K562 (cell line): ENCODE results near the gene TLN1. TPM values are rescaled to one million over a fixed set of nuclear protein-coding genes. Genes with fewer than 3 reads are reported as not detected.
A peak's percentile ranks its signal among the peaks of the same experiment; 100 is the strongest.

Source experiments
- ATAC-seq: fragments of 200-7000 bp; cut with Tn5 transposase; 3 replicates; pipeline ENCODE4 v1.9.1; 2020; ENCODE audit warnings: moderate library complexity
- BruUV-seq: library from RNA; stranded (reverse); fragments of 400-500 nt; replicated peaks from 2 replicates; lab custom pipeline; 2021; lab: Mats Ljungman, UMichigan
- CTCF ChIA-PET: fragments of 300-600 bp; formaldehyde crosslinking; extraction: SDS; loops from one replicate; lab custom pipeline; 2021; ENCODE audit warnings: low intra/inter-chr PET ratio; lab: Yijun Ruan, JAX
- POLR2A ChIA-PET: fragments of 300-600, 350-650 bp; sonication (Branson Sonifier 250); formaldehyde crosslinking; extraction: SDS; loops from one replicate; lab custom pipeline; 2021; ENCODE audit warnings: antibody characterized with exemption, inconsistent platforms; lab: Yijun Ruan, JAX
- DNase-seq, 4 experiments: peaks; one replicate each; pipeline versions ENCODE4 v3.0.0 to v3.0.0-alpha.2; 2011 to 2018; ENCODE audit warnings: low spot score in 3 of 4, mixed read lengths in 3 of 4; ENCODE audit errors: extremely low read depth in 1 of 4
- FAIRE-seq: peaks from 2 replicates; lab custom pipeline; 2011; peaks lifted over from hg19 to GRCh38; lab: Jason Lieb, UNC
- H2AFZ ChIP-seq: 2 replicates; pipeline ENCODE4 v1.6.0; 2011; ENCODE audit warnings: low read depth, low read length, control low read depth, inconsistent platforms
- H3K27ac ChIP-seq: fragments of 200-600 bp; 3 replicates; pipeline ENCODE4 v1.8.0; 2011; ENCODE audit warnings: low read depth, mild to moderate bottlenecking, control low read depth, inconsistent platforms, low read length, moderate library complexity, mixed read lengths; ENCODE audit errors: extremely low read depth
- H3K27me3 ChIP-seq, 2 experiments: fragments of 300-600 bp in 1 of 2; 2 replicates in 1 of 2; 3 replicates in 1 of 2; pipeline versions ENCODE4 v1.6.0 to v1.8.0; 2011; ENCODE audit warnings: inconsistent platforms in 2 of 2, low read length in 2 of 2, mild to moderate bottlenecking in 1 of 2, mixed read lengths in 1 of 2, moderate library complexity in 1 of 2; ENCODE audit not compliant: control insufficient read depth in 2 of 2, insufficient read depth in 2 of 2
- H3K36me3 ChIP-seq: fragments of 300-600 bp; 3 replicates; pipeline ENCODE4 v1.8.0; 2011; ENCODE audit warnings: mild to moderate bottlenecking, low read length, inconsistent platforms; ENCODE audit not compliant: control insufficient read depth, insufficient read depth
- H3K4me1 ChIP-seq, 2 experiments: fragments of 200-600 bp in 1 of 2; replicated peaks in 1 of 2; 2 replicates in 1 of 2; 3 replicates in 1 of 2; pipeline versions ENCODE4 v1.5.1 to v1.8.0; 2011; ENCODE audit warnings: inconsistent platforms in 2 of 2, low read length in 2 of 2, mild to moderate bottlenecking in 1 of 2, mixed read lengths in 1 of 2, moderate library complexity in 1 of 2; ENCODE audit not compliant: control insufficient read depth in 2 of 2, insufficient read depth in 2 of 2
- H3K4me2 ChIP-seq: 2 replicates; pipeline ENCODE4 v1.6.1; 2011; ENCODE audit warnings: low read length, control low read depth, inconsistent platforms, mixed read lengths; ENCODE audit not compliant: insufficient read depth
- H3K4me3 ChIP-seq: fragments of 200-600 bp; sonication (generic), shearing (Covaris generic); 2 replicates; pipeline ENCODE4 v1.5.1; 2016; ENCODE audit warnings: control low read depth, inconsistent platforms
- H3K79me2 ChIP-seq: fragments of 200-600 bp; 3 replicates; pipeline ENCODE4 v1.8.0; 2011; ENCODE audit warnings: low read length, inconsistent platforms; ENCODE audit not compliant: control insufficient read depth, insufficient read depth
- H3K9ac ChIP-seq, 2 experiments: 2 replicates each; pipeline versions ENCODE4 v1.6.0 to v1.6.1; 2011; ENCODE audit warnings: low read depth in 2 of 2, low read length in 2 of 2, control low read depth in 1 of 2, inconsistent platforms in 1 of 2, mild to moderate bottlenecking in 1 of 2, mixed read lengths in 1 of 2; ENCODE audit not compliant: insufficient read depth in 1 of 2
- H3K9me1 ChIP-seq: one replicate; pipeline ENCODE4 v1.6.0; 2011; ENCODE audit warnings: inconsistent platforms, mild to moderate bottlenecking, low read length, moderate library complexity; ENCODE audit not compliant: control insufficient read depth, insufficient read depth
- H3K9me3 ChIP-seq: replicated peaks from 2 replicates; pipeline ENCODE4 v1.5.1; 2011; ENCODE audit warnings: low read depth, low read length, inconsistent platforms; ENCODE audit not compliant: control insufficient read depth, insufficient read depth
- H4K20me1 ChIP-seq: replicated peaks from 2 replicates; pipeline ENCODE4 v1.6.1; 2011; ENCODE audit warnings: low read length, inconsistent platforms, mixed read lengths; ENCODE audit not compliant: control insufficient read depth, insufficient read depth
- AFF1 ChIP-seq, 2 experiments: fragments of 450-650 bp; IDR thresholded peaks; 2 replicates each; pipeline ENCODE4 v1.6.1; 2018; ENCODE audit warnings: mild to moderate bottlenecking in 2 of 2, low read depth in 1 of 2; ENCODE audit not compliant: partially characterized antibody in 2 of 2
- C11orf30 ChIP-seq: fragments of 450-650 bp; IDR thresholded peaks from 2 replicates; pipeline ENCODE4 v1.6.1; 2016; ENCODE audit warnings: low read depth, mild to moderate bottlenecking
- CBFA2T2 ChIP-seq: fragments of 450-650 bp; conservative IDR thresholded peaks from 2 replicates; pipeline ENCODE4 v1.6.1; 2017; ENCODE audit warnings: mild to moderate bottlenecking
- KDM5B ChIP-seq: fragments of 200-600 bp; sonication (generic); IDR thresholded peaks from 2 replicates; pipeline ENCODE4 v1.6.1; 2012; ENCODE audit warnings: low read depth, mild to moderate bottlenecking, moderate library complexity, low read length, control low read depth, inconsistent platforms; ENCODE audit not compliant: insufficient replicate concordance
- LEF1 ChIP-seq: fragments of 450-650 bp; IDR thresholded peaks from 2 replicates; pipeline ENCODE4 v1.6.1; 2016; ENCODE audit warnings: mild to moderate bottlenecking
- MTF1 ChIP-seq: fragments of 250-450 bp; sonication (Bioruptor Pico); IDR thresholded peaks from 2 replicates; pipeline ENCODE4 v1.9.0; 2021; ENCODE audit warnings: moderate library complexity, mild to moderate bottlenecking, inconsistent platforms, borderline replicate concordance
- NR2C1 ChIP-seq, 2 experiments: fragments of 450-650 bp; IDR thresholded peaks; 2 replicates each; pipeline ENCODE4 v1.6.1; 2017; ENCODE audit warnings: mild to moderate bottlenecking in 2 of 2, antibody characterized with exemption in 1 of 2, inconsistent platforms in 1 of 2, missing compliant biosample characterization in 1 of 2, missing genetic modification characterization in 1 of 2
- NUFIP1 ChIP-seq: fragments of 450-650 bp; IDR thresholded peaks from 2 replicates; pipeline ENCODE4 v1.6.1; 2018; ENCODE audit not compliant: partially characterized antibody
- POLR2B ChIP-seq: fragments of 450-650 bp; IDR thresholded peaks from 2 replicates; pipeline ENCODE4 v1.6.1; 2018; ENCODE audit warnings: low read depth; ENCODE audit not compliant: partially characterized antibody
- PRMT5 ChIP-seq: sonication (generic); formaldehyde crosslinking; IDR thresholded peaks from 2 replicates; pipeline ENCODE4 v1.5.0; 2020; ENCODE audit warnings: missing genetic modification reagents
- RBM22 ChIP-seq: fragments of 200-400 bp; formaldehyde crosslinking; IDR thresholded peaks from 2 replicates; pipeline ENCODE4 v1.6.1; 2018; ENCODE audit warnings: low read length, low read depth; ENCODE audit not compliant: poor library complexity, severe bottlenecking
- SP2 ChIP-seq: IDR thresholded peaks from 2 replicates; pipeline ENCODE4 v1.6.1; 2011; ENCODE audit warnings: mild to moderate bottlenecking, low read depth, low read length, moderate library complexity; ENCODE audit not compliant: poor library complexity, severe bottlenecking; ENCODE audit errors: extremely low read depth
- TCF3 ChIP-seq: sonication (generic); formaldehyde crosslinking; IDR thresholded peaks from 2 replicates; pipeline ENCODE4 v1.4.0; 2020; ENCODE audit warnings: mild to moderate bottlenecking, missing genetic modification reagents
- YY1 ChIP-seq, 3 experiments: IDR thresholded peaks; 2 replicates each; pipeline ENCODE4 v1.6.1; 2011; ENCODE audit warnings: low read length in 2 of 3, mild to moderate bottlenecking in 2 of 3, moderate library complexity in 2 of 3, borderline replicate concordance in 1 of 3, control low read depth in 1 of 3, low read depth in 1 of 3; ENCODE audit not compliant: insufficient read depth in 3 of 3, insufficient replicate concordance in 2 of 3, control insufficient read depth in 1 of 3, insufficient read length in 1 of 3; ENCODE audit errors: extremely low read depth in 1 of 3
- ZFP1 ChIP-seq: fragments of 450-650 bp; formaldehyde crosslinking; IDR thresholded peaks from 2 replicates; pipeline ENCODE4 v1.4.0; 2020; ENCODE audit warnings: mild to moderate bottlenecking, mixed read lengths
- WGBS: fragments of 100-300 bp; shearing (Covaris generic); methylation state at CpG from one replicate; pipeline ENCODE4 v1.1.6; 2016; ENCODE audit warnings: low coverage, mixed read lengths; ENCODE audit not compliant: insufficient coverage; ENCODE audit errors: missing lambda C conversion rate; 5-methylcytosine and 5-hydroxymethylcytosine counted together
- in situ Hi-C: fragments of 300-500 bp; cut with MboI; formaldehyde crosslinking; loops from 4 replicates; pipeline ENCODE4 v1.15.0; 2018; ENCODE audit warnings: inconsistent platforms, mixed read lengths
- intact Hi-C: fragments of 100-400 bp; cut with micrococcal nuclease; formaldehyde crosslinking; loops from 2 replicates; pipeline ENCODE4 v1.14.2; 2022
- polyA plus RNA-seq, 8 experiments: library from polyadenylated mRNA; depleted of rRNA in 4 of 8; stranded (reverse) in 5 of 8; unstranded in 3 of 8; fragments of >200 nt; fragmentation: Nextera tagmentation in 2 of 8; fragmentation: Illumina TruSeq in 1 of 8; extraction: Ambion mirVana in 2 of 8; extraction: Trizol in 1 of 8; gene quantifications; 2 replicates each; pipeline versions ENCODE4 v1.2.1 to v1.2.3, GENCODE V29; 2011 to 2014; ENCODE audit warnings: inconsistent platforms in 1 of 8, missing spikeins in 1 of 8
- total RNA-seq, 7 experiments: library from RNA; depleted of rRNA in 6 of 7; stranded (reverse); fragments of >200 nt in 6 of 7; fragmentation: Illumina TruSeq in 2 of 7; extraction: Trizol in 2 of 7; gene quantifications; 2 replicates each; pipeline versions ENCODE4 v1.2.1 to v1.2.3, GENCODE V29; 2011 to 2021; ENCODE audit warnings: low replicate concordance in 1 of 7

Gene TLN1
- total and polyA plus RNA-seq, 9 of the 15 experiments (the other 6 are each of a cell fraction or from before 2014, with no cell fraction given): 3.6 to 240 (median 54.8) TPM

- TF ChIP-seq KDM5B (peak; percentile 9), C11orf30 (peak; percentile 55), LEF1 (0 out of 2 replicates have a peak, but pooled peaks have one; percentile 4), POLR2B (peak; percentile 49)
These were observed 1.5 kb downstream of the TLN1 start (continued) for GRCh38 chr9:35730486-35730854.

- intact Hi-C loops (loop anchor here (2.0 to 10.0 kb wide), 2 partner anchors 33 to 85 kb away; partner anchors contain the start of genes HINT2 and SPAG8), in situ Hi-C loops (no loop called here)
- FAIRE-seq (peak; percentile 79), DNase-seq (peak; percentile 50 to 85 (median 64)), ATAC-seq (peak; percentile 43)
- 0% methylated on average over 6 of the region's 6 CpGs for WGBS
- H3K4me3 ChIP-seq: peak overlapping the region; percentile 85
- H3K9me3 ChIP-seq: no peaks in the 10 kb centered on the region
- H3K9me1 ChIP-seq: peaks cover 5% of the 10 kb centered on the region
- H3K79me2 ChIP-seq: peaks cover 88% of the 10 kb centered on the region
- H3K4me2 ChIP-seq: peak overlapping the region; percentile 94
- ChIA-PET POLR2A (interaction anchor here (1.0 to 2.8 kb wide), 4 partner anchors 10 to 72 kb away, joined by 6 to 21 read pairs (median 10); partner anchors contain the start of genes CCDC107 and RMRP), CTCF (no interaction called here)
- peaks cover 47% of the 10 kb centered on the region for H3K36me3 ChIP-seq
- no peak overlapping the region for H2AFZ ChIP-seq
- H3K9ac ChIP-seq: peak overlapping the region; percentile 76 to 85; a peak in 3 of 4 replicates
- H3K27me3 ChIP-seq: no peaks in the 10 kb centered on the region
- BruUV-seq: no TSS peak
- peaks cover 11% of the 10 kb centered on the region; the same call in 1 of the 2 replicates for H4K20me1 ChIP-seq
- H3K27ac ChIP-seq: peak overlapping the region; percentile 97
- peaks cover 40 to 43% of the 10 kb centered on the region in 2 experiments for H3K4me1 ChIP-seq
- TF ChIP-seq YY1 (IDR thresholded peaks at IDR 0.05; ENCODE audit: borderline replicate concordance in 1 of 3, control insufficient read depth in 1 of 3, extremely low read depth in 1 of 3, insufficient read depth in 3 of 3, insufficient read length in 1 of 3, insufficient replicate concordance in 2 of 3, low read depth in 1 of 3, low read length in 2 of 3) (no peak), NR2C1 (IDR thresholded peaks at IDR 0.05) (peak; percentile 41; the same call in 1 of the 2 replicates), NR2C1 (tag; IDR thresholded peaks at IDR 0.05) (peak; percentile 52), ZFP1 (CRISPR knock-in tag) (no peak), PRMT5 (no peak), NUFIP1 (no peak), AFF1 (IDR thresholded peaks at IDR 0.05; ENCODE audit: low read depth in 1 of 2, partially characterized antibody in 2 of 2) (peak in 1 of 2 experiments; percentile 30), TCF3 (CRISPR knock-in tag) (peak; percentile 39; the same call in 1 of the 2 replicates), CBFA2T2 (no peak), SP2 (no peak), RBM22 (no peak), MTF1 (no peak)
These were observed 2.1 kb downstream of the TLN1 start for GRCh38 chr9:35729700-35730485.
